SW 1271 (cell line): ENCODE measurements around the gene TEAD1.
A peak's percentile ranks its signal among the peaks of the same experiment; 100 is the strongest.
"Not testable (repeated sequence)": the region's sequence is repeated elsewhere in the genome, so short reads cannot be mapped to it uniquely, and the experiment has no call there.

ENCODE experiments used
- DNase-seq, 2 experiments: peaks; one replicate each; lab custom pipeline; 2025; lab: John Stamatoyannopoulos, UW

TEAD1 gene

GRCh38 chr11:12864316-12865156 lies 190.3 kb downstream of the TEAD1 start:
- DNase-seq: peak in 1 of 2 experiments; percentile 56

GRCh38 chr11:12865863-12866595 lies 191.8 kb downstream of the TEAD1 start:
- no peak for DNase-seq

- no peak for DNase-seq
These were observed 193.3 kb downstream of the TEAD1 start for GRCh38 chr11:12867531-12867930.

GRCh38 chr11:12868315-12869073 lies 194.3 kb downstream of the TEAD1 start:
- no peak for DNase-seq

GRCh38 chr11:12871241-12871640 lies 197.0 kb downstream of the TEAD1 start:
- no peak for DNase-seq

DNA sequence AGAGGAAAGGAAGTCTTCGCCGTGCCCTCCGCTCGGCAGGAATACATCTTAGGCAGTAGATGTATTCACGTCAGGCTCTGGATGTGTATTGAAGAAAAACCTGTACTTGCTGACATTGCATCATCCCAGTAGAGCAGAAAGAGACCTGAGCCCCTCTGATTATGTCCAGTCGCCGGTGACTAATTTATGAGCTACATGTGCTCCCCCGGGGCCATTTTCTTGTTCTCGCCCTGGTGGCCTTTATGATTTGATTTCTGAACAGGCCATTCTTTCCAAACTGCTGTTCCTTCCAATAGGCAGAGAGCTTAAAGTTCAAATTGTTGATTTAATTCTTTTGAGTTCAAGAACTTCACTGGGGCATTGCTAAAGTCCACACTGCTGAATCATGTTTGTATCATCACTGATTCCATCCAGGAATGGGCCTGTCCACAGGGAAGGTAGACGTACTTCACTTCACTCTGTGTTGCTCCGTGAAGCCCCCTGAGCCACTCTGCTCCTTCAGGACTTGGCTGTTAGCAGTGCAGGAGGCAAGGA lies 197.6 kb downstream of the TEAD1 start:
- no peak for DNase-seq

GRCh38 chr11:12876340-12876739 lies 202.1 kb downstream of the TEAD1 start:
- no peak for DNase-seq

DNA sequence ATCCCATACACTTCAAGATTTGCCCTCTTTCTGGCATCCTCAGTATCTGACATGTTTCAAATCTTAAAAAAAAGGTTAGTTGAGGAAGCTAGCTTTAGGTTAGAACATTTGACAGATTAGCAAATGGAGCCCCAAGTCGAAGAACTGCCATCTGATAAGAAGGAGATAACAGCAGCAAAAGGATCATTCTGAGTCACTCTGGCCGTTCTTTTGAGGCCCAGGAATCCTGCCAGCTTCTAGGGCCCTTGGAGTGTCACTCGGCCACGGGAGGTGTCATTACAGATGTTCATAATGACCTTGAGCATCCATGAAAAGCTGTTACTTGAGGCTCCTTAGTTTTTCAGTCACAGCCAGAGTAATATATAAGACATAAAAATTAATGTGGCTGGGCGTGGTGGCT lies 202.8 kb downstream of the TEAD1 start:
- DNase-seq: no peak

DNA sequence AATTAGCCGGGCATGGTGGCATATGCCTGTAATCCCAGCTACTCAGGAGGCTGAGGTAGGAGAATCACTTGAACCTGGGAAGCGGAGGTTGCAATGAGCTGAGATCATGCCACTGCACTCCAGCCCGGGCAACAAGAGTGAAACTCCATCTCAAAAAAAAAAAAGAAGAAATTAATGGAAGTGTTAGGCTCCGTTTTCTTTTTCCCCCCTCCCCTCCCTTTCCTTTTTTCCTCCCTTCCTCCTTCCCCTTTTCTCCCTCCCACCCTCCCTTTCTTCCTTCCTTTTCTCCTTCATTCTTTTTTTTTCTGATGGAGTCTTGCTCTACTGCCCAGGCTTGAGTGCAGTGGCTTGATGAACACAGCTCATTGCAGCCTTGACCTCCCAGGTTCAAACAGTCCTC lies 203.3 kb downstream of the TEAD1 start:
- DNase-seq: not testable (repeated sequence)

DNA sequence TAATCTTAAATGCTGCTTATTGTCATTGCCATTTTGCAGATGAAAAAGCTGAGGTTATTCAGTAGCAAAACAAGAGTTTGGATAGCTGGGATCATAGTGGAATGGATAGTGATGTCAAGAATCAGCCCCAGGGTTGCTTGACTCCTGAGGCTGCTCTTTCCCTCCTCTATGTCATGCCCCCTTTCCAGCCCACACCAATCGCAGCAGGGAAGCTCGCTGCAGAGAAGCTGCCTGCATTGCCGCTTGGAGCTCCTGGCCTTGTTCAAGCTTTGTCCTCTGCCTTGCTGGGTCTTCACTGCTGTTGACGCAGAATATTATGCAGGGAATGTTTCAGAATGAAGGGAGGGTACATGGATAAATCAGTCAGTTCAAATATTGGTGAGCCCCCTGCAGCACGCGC lies 206.1 kb downstream of the TEAD1 start:
- DNase-seq: no peak

- no peak for DNase-seq
These were observed 208.4 kb downstream of the TEAD1 start for GRCh38 chr11:12882670-12883069.

- no peak for DNase-seq
These were observed 210.6 kb downstream of the TEAD1 start for GRCh38 chr11:12884751-12885318.

GRCh38 chr11:12885717-12886239 lies 211.6 kb downstream of the TEAD1 start:
- DNase-seq: no peak

DNA sequence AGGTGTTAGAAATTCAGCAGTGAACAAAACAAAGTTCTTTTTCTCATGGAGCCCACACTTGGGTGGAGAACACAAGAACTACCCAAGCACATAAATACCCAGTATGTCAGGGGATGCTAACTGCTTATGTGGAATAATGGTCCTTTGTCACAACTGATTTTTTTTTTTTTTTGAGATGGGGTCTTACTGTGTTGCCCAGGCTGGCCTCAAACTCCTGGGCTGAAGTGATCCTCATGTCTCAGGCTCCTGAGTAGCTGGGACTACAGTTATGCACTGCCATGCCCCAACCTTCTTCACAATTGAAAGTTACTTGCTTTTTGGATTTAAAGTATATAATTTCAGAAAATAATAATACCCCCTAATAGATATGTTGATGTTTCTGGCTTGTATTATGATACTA lies 212.3 kb downstream of the TEAD1 start:
- DNase-seq: no peak

- peak; percentile 19 to 63 for DNase-seq
These were observed 214.4 kb downstream of the TEAD1 start for GRCh38 chr11:12888525-12889158.

DNA sequence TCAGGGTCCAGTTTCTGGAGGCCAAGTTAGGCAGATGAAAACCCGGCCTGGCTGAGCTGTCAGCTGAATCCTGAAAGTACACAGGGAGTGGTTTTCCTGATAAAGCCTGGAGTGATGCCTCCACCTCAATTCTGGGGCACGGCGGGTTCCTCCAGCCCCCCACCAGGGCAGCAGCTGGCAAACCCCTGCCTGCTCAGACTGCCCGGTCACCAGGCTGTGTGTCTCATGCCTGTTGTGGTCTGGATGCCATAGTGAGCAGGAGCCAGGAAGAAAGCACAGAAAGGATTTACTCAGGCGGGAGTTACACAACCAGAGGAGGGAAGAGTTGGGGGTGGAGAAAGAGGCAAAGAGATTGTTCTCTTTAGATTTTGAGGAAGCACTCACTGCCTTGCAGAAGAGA lies 215.0 kb downstream of the TEAD1 start:
- DNase-seq: no peak

- no peak for DNase-seq
These were observed 216.3 kb downstream of the TEAD1 start for GRCh38 chr11:12890476-12890875.

GRCh38 chr11:12893787-12894672 lies 219.8 kb downstream of the TEAD1 start:
- peak in 1 of 2 experiments; percentile 46 for DNase-seq

DNA sequence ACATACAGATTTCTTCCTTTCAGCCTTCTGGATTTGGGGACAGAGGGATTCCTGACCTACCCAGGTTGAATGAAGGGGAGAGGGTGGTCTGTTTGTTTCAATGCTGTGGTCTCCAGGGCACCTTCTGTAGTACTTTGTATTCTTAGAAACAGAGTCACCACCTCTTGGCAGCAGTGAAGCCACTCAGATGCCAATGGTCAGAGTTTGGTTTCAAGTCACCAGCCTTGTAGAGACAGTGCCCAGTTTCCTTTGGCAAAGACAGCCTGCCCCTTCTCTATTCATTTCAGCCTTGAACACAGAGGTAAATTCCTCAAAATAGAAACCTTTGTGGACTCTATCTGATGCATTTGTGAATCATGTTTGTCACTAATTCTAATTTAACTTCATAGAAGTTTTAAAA lies 223.2 kb downstream of the TEAD1 start:
- no peak for DNase-seq

- no peak for DNase-seq
These were observed 223.6 kb downstream of the TEAD1 start for GRCh38 chr11:12897867-12898266.
